A549 (cell line): ENCODE results near the gene NDUFB5.

ENCODE experiments used
- CTCF ChIP-seq: fragments of >200 bp; sonication (Bioruptor Twin); formaldehyde crosslinking; IDR thresholded peaks from 3 replicates; pipeline ENCODE4 v1.5.1; 2016
- EP300 ChIP-seq, 2 experiments: fragments of >200 bp; sonication (Bioruptor Twin); formaldehyde crosslinking; IDR thresholded peaks; 2 replicates in 1 of 2; 3 replicates in 1 of 2; pipeline ENCODE4 v1.6.1; 2016 to 2017
- GATA3 ChIP-seq: IDR thresholded peaks from 2 replicates; pipeline ENCODE4 v1.6.1; 2012; ENCODE audit warnings: borderline replicate concordance
- ZNF302 ChIP-seq: fragments of 250-450 bp; sonication (Bioruptor Pico); IDR thresholded peaks from 2 replicates; pipeline ENCODE4 v1.9.0; 2021; ENCODE audit warnings: inconsistent platforms, mild to moderate bottlenecking, moderate library complexity

- TF ChIP-seq CTCF (no peak), EP300 (IDR thresholded peaks at IDR 0.05) (no peak), GATA3 (no peak), ZNF302 (CRISPR knock-in tag) (no peak)
Observed at GRCh38 chr3:179603831-179604230, 763 bp upstream of the NDUFB5 start.
